ENCODE data around the gene PDE4D. TPM values are rescaled to one million over a fixed set of nuclear protein-coding genes. Genes with fewer than 3 reads are reported as not detected.

The PDE4D gene
- total and polyA plus RNA-seq, 2 of the 4 experiments (the other 2 are of a cell fraction) = 1.4 to 7.9 TPM

DNA sequence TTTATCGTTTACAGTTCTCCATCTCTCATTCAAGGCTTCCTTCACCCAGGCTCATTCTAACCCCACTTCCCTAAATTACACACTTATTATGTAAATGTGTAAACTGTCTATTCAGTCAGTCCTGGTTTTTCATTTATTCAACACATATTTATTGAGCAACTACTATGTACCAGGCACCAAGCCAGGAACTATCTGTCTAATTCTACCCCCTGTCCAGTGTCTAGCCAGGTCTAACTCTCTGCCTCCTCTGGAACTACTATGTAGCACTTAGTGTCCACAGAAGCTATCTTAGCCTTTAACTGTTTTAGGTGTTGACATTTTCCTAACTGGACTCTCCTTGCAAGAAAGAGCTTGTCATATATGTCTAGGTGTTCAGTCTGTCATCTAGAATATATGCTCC lies 56.5 kb downstream of the PDE4D start:
- Histone ChIP-seq H2BK5ac (ENCODE audit: low read depth, low read length, poor library complexity, severe bottlenecking) (no peak overlapping the region), H3K4me2 (ENCODE audit: low read depth, low read length) (no peak overlapping the region), H3K9me1 (ENCODE audit: insufficient read depth, low read length) (0 out of 2 replicates have a peak, but pooled peaks cover 3% of the 10 kb centered on the region), H3K18ac (ENCODE audit: low read depth, low read length) (no peak overlapping the region), H3K4ac (ENCODE audit: low read depth, low read length) (no peak overlapping the region), H4K20me1 (ENCODE audit: insufficient read depth, low read length) (no peaks in the 10 kb centered on the region), H4K5ac (ENCODE audit: low read depth, low read length) (no peak overlapping the region), H2BK15ac (ENCODE audit: low read depth, low read length) (no peak overlapping the region), H2AK9ac (replicated peaks; ENCODE audit: low read depth, low read length, poor library complexity) (no peak overlapping the region), H2BK20ac (ENCODE audit: low read depth, low read length) (no peak overlapping the region; the same call in 1 of the 2 replicates), H2AK5ac (ENCODE audit: low read depth, low read length) (no peak overlapping the region), H3K23ac (ENCODE audit: low read depth, low read length) (no peak overlapping the region), H3K9me3 (ENCODE audit: control insufficient read depth, insufficient read depth, low read length) (no peaks in the 10 kb centered on the region), H3K14ac (replicated peaks; ENCODE audit: low read depth, low read length) (no peak overlapping the region), H3K4me3 (ENCODE audit: insufficient read depth, low read depth, low read length) (no peak overlapping the region), H3K56ac (ENCODE audit: extremely low read depth, insufficient read depth, low read length) (no peak overlapping the region), H4K91ac (ENCODE audit: insufficient read depth, low read depth, low read length) (no peak overlapping the region), H3K4me1 (ENCODE audit: control insufficient read depth, insufficient read depth, low read length) (no peaks in the 10 kb centered on the region; the same call in 1 of the 2 replicates), H3K36me3 (ENCODE audit: control insufficient read depth, insufficient read depth, low read length) (no peaks in the 10 kb centered on the region), H4K8ac (ENCODE audit: low read depth in 2 of 2, low read length in 2 of 2) (no peak overlapping the region), H3K27ac (ENCODE audit: insufficient read depth, low read length) (no peak overlapping the region), H2AFZ (replicated peaks; ENCODE audit: low read length, poor library complexity) (no peak overlapping the region), H2BK120ac (ENCODE audit: low read depth, low read length) (no peak overlapping the region), H3K79me1 (ENCODE audit: low read depth in 1 of 2, low read length in 2 of 2) (no peaks in the 10 kb centered on the region), H3K9ac (ENCODE audit: low read depth, low read length) (no peak overlapping the region), H3K27me3 (ENCODE audit: control insufficient read depth, insufficient read depth, low read length) (no peaks in the 10 kb centered on the region)
- in situ Hi-C loops (cut with MboI; ENCODE audit: low sequenced_read_pairs) (no loop called here), dilution Hi-C loops (cut with HindIII; ENCODE audit: low sequenced_read_pairs, unreplicated experiment) (no loop called here), intact Hi-C loops (cut with micrococcal nuclease) (no loop called here)
- no peak for TF ChIP-seq FOS (IDR thresholded peaks at IDR 0.05; ENCODE audit: low read depth, low read length)
- no peak for DNase-seq
- no peak for ATAC-seq (ENCODE audit: low read depth)
- WGBS, 2 experiments (ENCODE audit: extremely low coverage in 2 of 2, insufficient read length in 1 of 2) = 100% methylated on average over 1 of the region's 1 CpG; no CpG with 5 or more reads in 1 of the 2 experiments
- BruUV-seq (replicated peaks) = no TSS peak
- ChIA-PET CTCF (no interaction called here), POLR2A (ENCODE audit: unreplicated experiment) (no interaction called here)

All from IMR-90 (cell line).